Stimulated activated naive CD4-positive, alpha-beta T cell treated with Interleukin-2 at 50 U/mL for 16 hours (primary cell): ENCODE results near the gene GPR173.

ENCODE experiments used
- DNase-seq: peaks from one replicate; lab custom pipeline; 2025; lab: John Stamatoyannopoulos, UW

Gene GPR173

GRCh38 chrX:53071604-53072417 lies 23.2 kb downstream of the GPR173 start:
- DNase-seq = peak; percentile 53

GRCh38 chrX:53072418-53073114 lies 24.0 kb downstream of the GPR173 start:
- DNase-seq = no peak

GRCh38 chrX:53073115-53073586 lies 24.6 kb downstream of the GPR173 start:
- no peak for DNase-seq

GRCh38 chrX:53075011-53075410 lies 26.4 kb downstream of the GPR173 start:
- no peak for DNase-seq

- DNase-seq = no peak
These were observed 28.1 kb downstream of the GPR173 start for GRCh38 chrX:53076671-53077070.

- DNase-seq = no peak
These were observed 28.9 kb downstream of the GPR173 start for GRCh38 chrX:53077207-53078197.

- DNase-seq = no peak
These were observed 30.4 kb downstream of the GPR173 start for GRCh38 chrX:53078943-53079342.

GRCh38 chrX:53080628-53081580 lies 32.3 kb downstream of the GPR173 start:
- peak; percentile 19 for DNase-seq

- peak; percentile 91 for DNase-seq
These were observed 33.6 kb downstream of the GPR173 start, which contains the start of gene TSPYL2 for GRCh38 chrX:53081925-53082772. TSS of gene TSPYL2 (plus strand) at chrX:53082367. CDS start at chrX:53082499, 132 bp downstream.

- no peak for DNase-seq
These were observed 34.4 kb downstream of the GPR173 start for GRCh38 chrX:53082773-53083616.

- no peak for DNase-seq
These were observed 35.5 kb downstream of the GPR173 start for GRCh38 chrX:53084043-53084570.

GRCh38 chrX:53084863-53085262 lies 36.3 kb downstream of the GPR173 start:
- DNase-seq = no peak

GRCh38 chrX:53085661-53086229 lies 37.2 kb downstream of the GPR173 start:
- DNase-seq = no peak

GRCh38 chrX:53086464-53086863 lies 37.9 kb downstream of the GPR173 start:
- no peak for DNase-seq

GRCh38 chrX:53087388-53087831 lies 38.8 kb downstream of the GPR173 start:
- no peak for DNase-seq

- DNase-seq = peak; percentile 80
These were observed 39.8 kb downstream of the GPR173 start for GRCh38 chrX:53088136-53088974.

- no peak for DNase-seq
These were observed 40.7 kb downstream of the GPR173 start for GRCh38 chrX:53089224-53089842.
